ENCODE measurements around the gene C5orf47.

The C5orf47 gene

GRCh38 chr5:173973616-173973969 is 15.4 kb upstream of the C5orf47 start:
- Histone ChIP-seq H3K9ac (peak overlapping the region in 10 of 11 experiments; percentile 38 to 74 (median 58); a peak in 19 of 22 replicates), H3K9me3 (replicated peaks in 1 of 11) (no peaks in the 10 kb centered on the region), H3K4me1 (peaks cover 10 to 36% (median 28%) of the 10 kb centered on the region in 10 experiments), H3K27ac (no peak overlapping the region), H3K27me3 (0 out of 22 replicates have a peak, but pooled peaks cover 0 to 5% (median 0%) of the 10 kb centered on the region in 11 experiments), H3K36me3 (no peaks in the 10 kb centered on the region), H3K4me3 (peak overlapping the region; percentile 33 to 60 (median 46); a peak in 17 of 20 replicates), H4K20me1 (no peaks in the 10 kb centered on the region), H3K4me2 (peak overlapping the region; percentile 62 to 93 (median 83))
- no peak for TF ChIP-seq Cebpa-rat (IDR thresholded peaks at IDR 0.05)

- Histone ChIP-seq H3K9me3 (replicated peaks in 1 of 11) (no peaks in the 10 kb centered on the region), H3K27me3 (0 out of 22 replicates have a peak, but pooled peaks cover 0 to 5% (median 0%) of the 10 kb centered on the region in 11 experiments), H3K9ac (no peak overlapping the region), H4K20me1 (no peaks in the 10 kb centered on the region), H3K4me2 (no peak overlapping the region), H3K27ac (no peak overlapping the region), H3K4me3 (no peak overlapping the region), H3K36me3 (no peaks in the 10 kb centered on the region), H3K4me1 (peaks cover 4 to 32% (median 25%) of the 10 kb centered on the region in 10 experiments; a peak in 16 of 20 replicates)
- no peak; a peak in 1 of 22 replicates for TF ChIP-seq Cebpa-rat (IDR thresholded peaks at IDR 0.05)
These were observed 14.2 kb upstream of the C5orf47 start for GRCh38 chr5:173974688-173975239.

- Histone ChIP-seq H3K4me3 (no peak overlapping the region), H4K20me1 (no peaks in the 10 kb centered on the region), H3K36me3 (no peaks in the 10 kb centered on the region), H3K4me2 (no peak overlapping the region), H3K4me1 (peaks cover 0 to 4% (median 0%) of the 10 kb centered on the region in 10 experiments; a peak in 1 of 20 replicates), H3K9me3 (replicated peaks in 1 of 11) (peaks cover 0 to 20% (median 8%) of the 10 kb centered on the region in 11 experiments; a peak in 12 of 22 replicates), H3K27ac (no peak overlapping the region), H3K27me3 (no peaks in the 10 kb centered on the region), H3K9ac (no peak overlapping the region)
- TF ChIP-seq Cebpa-rat (IDR thresholded peaks at IDR 0.05) = no peak
These were observed 7.7 kb upstream of the C5orf47 start for GRCh38 chr5:173981185-173981761.

- no peaks in the 10 kb centered on the region for H3K36me3 ChIP-seq
- no peaks in the 10 kb centered on the region for H3K27me3 ChIP-seq
- H3K9me3 ChIP-seq (replicated peaks in 1 of 11) = peaks cover 2 to 20% (median 9%) of the 10 kb centered on the region in 11 experiments; a peak in 15 of 22 replicates
- H3K4me2 ChIP-seq = no peak overlapping the region
- peaks cover 0 to 4% (median 0%) of the 10 kb centered on the region in 10 experiments; a peak in 1 of 20 replicates for H3K4me1 ChIP-seq
- H3K4me3 ChIP-seq = no peak overlapping the region
- H3K27ac ChIP-seq = no peak overlapping the region
- H3K9ac ChIP-seq = no peak overlapping the region
- no peak for TF ChIP-seq Cebpa-rat (IDR thresholded peaks at IDR 0.05)
- no peaks in the 10 kb centered on the region for H4K20me1 ChIP-seq
These were observed 4.8 kb upstream of the C5orf47 start for GRCh38 chr5:173984218-173984617.

GRCh38 chr5:173989432-173990082 is 587 bp downstream of the C5orf47 start:
- H4K20me1 ChIP-seq = no peaks in the 10 kb centered on the region

GRCh38 chr5:173997331-173997730 is 8.4 kb downstream of the C5orf47 start:
- Histone ChIP-seq H4K20me1 (no peaks in the 10 kb centered on the region), H3K27ac (no peak overlapping the region), H3K9ac (no peak overlapping the region), H3K36me3 (no peaks in the 10 kb centered on the region), H3K9me3 (replicated peaks in 1 of 11) (no peaks in the 10 kb centered on the region), H3K27me3 (no peaks in the 10 kb centered on the region), H3K4me1 (no peaks in the 10 kb centered on the region), H3K4me3 (no peak overlapping the region), H3K4me2 (no peak overlapping the region)
- no peak for TF ChIP-seq Cebpa-rat (IDR thresholded peaks at IDR 0.05)

More at GRCh38 chr5:173989432-173990082, 587 bp downstream of the C5orf47 start:
- Histone ChIP-seq H3K4me1 (no peaks in the 10 kb centered on the region), H3K4me2 (no peak overlapping the region), H3K9me3 (replicated peaks in 1 of 11) (peaks cover 0 to 11% (median 7%) of the 10 kb centered on the region in 11 experiments; a peak in 9 of 22 replicates), H3K27ac (no peak overlapping the region), H3K9ac (no peak overlapping the region), H3K4me3 (no peak overlapping the region), H3K27me3 (no peaks in the 10 kb centered on the region), H3K36me3 (no peaks in the 10 kb centered on the region)
- no peak for TF ChIP-seq Cebpa-rat (IDR thresholded peaks at IDR 0.05)

- Histone ChIP-seq H3K27ac (no peak overlapping the region), H3K4me3 (no peak overlapping the region), H4K20me1 (no peaks in the 10 kb centered on the region), H3K9me3 (replicated peaks in 1 of 11) (no peaks in the 10 kb centered on the region), H3K9ac (no peak overlapping the region), H3K4me2 (no peak overlapping the region), H3K27me3 (no peaks in the 10 kb centered on the region), H3K4me1 (no peaks in the 10 kb centered on the region), H3K36me3 (no peaks in the 10 kb centered on the region)
- no peak for TF ChIP-seq Cebpa-rat (IDR thresholded peaks at IDR 0.05)
These were observed 9.6 kb downstream of the C5orf47 start for GRCh38 chr5:173998531-173998930.

- no peaks in the 10 kb centered on the region for H3K9me3 ChIP-seq (replicated peaks in 1 of 11)
- no peak overlapping the region for H3K27ac ChIP-seq
- H3K9ac ChIP-seq = no peak overlapping the region
- no peak overlapping the region for H3K4me3 ChIP-seq
- H3K27me3 ChIP-seq = no peaks in the 10 kb centered on the region
- no peaks in the 10 kb centered on the region for H3K4me1 ChIP-seq
- TF ChIP-seq Cebpa-rat (IDR thresholded peaks at IDR 0.05) = no peak
- H3K4me2 ChIP-seq = no peak overlapping the region
- no peaks in the 10 kb centered on the region for H4K20me1 ChIP-seq
- no peaks in the 10 kb centered on the region for H3K36me3 ChIP-seq
These were observed 11.1 kb downstream of the C5orf47 start for GRCh38 chr5:174000076-174000475.

- no peaks in the 10 kb centered on the region for H3K9me3 ChIP-seq (replicated peaks in 1 of 11)
- no peak overlapping the region for H3K27ac ChIP-seq
- no peaks in the 10 kb centered on the region for H3K36me3 ChIP-seq
- no peaks in the 10 kb centered on the region for H3K4me1 ChIP-seq
- no peak overlapping the region for H3K4me2 ChIP-seq
- H3K27me3 ChIP-seq = no peaks in the 10 kb centered on the region
- no peak overlapping the region for H3K4me3 ChIP-seq
- no peak for TF ChIP-seq Cebpa-rat (IDR thresholded peaks at IDR 0.05)
- no peak overlapping the region for H3K9ac ChIP-seq
- no peaks in the 10 kb centered on the region for H4K20me1 ChIP-seq
These were observed 14.8 kb downstream of the C5orf47 start for GRCh38 chr5:174003795-174004194.
